Hematopoietic multipotent progenitor cell treated with erythropoietin and hydrocortisone succinate and interleukin-3 and kit ligand, for 17 days (in vitro differentiated cells): ENCODE data around the gene GOLGA2.

Experiments used
- DNase-seq: peaks from one replicate; pipeline ENCODE4 v3.0.0-alpha.2; 2015; ENCODE audit warnings: low spot score

Gene GOLGA2

GRCh38 chr9:128257086-128257825 is 18.6 kb downstream of the GOLGA2 start:
- DNase-seq: no peak

DNA sequence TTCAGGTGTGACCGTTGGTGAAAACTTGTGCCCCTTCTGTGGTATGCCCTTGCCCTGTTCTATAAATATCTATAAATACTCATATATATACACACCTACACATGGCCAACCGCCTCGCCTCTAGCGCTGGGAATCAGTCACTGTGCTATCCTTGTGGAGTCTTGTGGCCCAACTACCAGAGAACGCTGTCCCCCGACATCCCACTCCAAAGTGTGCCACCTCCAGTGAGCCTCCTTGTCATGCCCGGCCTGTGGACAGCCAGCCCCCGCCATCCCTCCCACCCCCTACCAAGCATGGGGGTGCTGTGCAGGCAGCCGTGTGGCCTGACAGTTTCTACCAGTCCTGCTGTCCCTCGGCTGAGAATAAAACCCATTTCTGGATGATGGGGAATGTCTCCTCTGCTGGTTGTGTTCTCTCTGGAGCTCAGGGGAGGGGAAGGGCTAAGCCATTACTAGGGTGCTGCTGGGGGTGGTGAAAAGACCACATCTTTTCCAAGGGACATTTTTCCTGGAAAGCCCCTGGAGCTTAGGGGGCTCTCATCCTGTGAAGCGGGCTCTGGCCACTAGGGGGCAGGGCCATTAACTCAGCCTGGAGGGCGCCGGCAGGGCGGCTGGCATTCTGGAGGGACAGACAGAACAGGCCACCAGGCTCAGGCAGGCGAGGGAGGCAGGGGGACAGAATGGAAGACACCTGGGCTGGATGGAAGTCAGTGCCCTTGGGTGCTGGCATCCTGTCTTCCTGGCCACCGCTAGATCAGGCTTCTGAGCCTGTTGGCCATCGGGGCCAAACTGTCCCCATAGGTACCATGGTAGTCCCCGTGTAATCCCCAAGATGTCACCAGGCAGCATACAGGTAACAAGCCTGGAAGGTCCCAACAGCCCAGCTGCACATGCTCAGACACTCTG is 20.7 kb downstream of the GOLGA2 start:
- peak; percentile 68 for DNase-seq

DNA sequence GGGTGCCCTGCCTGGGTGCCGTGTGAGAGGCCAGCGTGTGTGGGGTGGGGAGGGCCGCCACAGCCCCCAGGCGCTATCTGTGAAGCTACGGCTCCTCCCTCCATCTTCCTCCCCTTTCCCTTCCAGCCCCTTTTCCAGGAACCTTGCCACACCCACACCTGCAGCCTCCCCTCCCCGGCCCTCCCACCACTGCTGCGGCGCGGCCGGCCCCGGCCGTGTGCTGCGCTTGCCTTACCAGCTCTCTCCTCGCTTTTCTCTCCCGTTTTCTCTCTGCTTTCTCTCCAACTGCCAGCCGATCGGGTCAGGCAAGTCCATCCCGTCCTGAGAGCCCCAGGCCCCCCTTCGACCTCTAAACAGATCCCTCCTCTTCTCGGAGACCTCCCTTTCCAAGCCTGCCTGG is 21.4 kb downstream of the GOLGA2 start:
- DNase-seq: no peak

DNA sequence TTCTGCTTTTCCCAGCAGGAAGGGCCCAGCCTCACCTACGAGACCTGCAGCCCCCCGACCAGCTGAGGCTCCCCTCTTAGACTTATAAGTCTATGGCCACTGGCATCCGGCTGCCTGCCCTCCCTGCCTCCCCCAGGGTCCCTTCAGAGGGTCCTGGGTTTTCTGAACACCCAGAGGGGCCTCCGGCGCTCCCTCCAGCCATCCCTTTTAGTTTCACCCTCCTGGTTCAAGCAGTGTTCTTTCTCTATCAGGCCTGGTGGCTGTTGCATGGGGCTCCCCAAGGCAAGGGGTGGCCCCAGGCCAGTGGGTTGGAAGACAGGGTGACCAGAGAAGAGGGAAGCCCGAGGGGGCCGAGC is 21.8 kb downstream of the GOLGA2 start:
- no peak for DNase-seq

DNA sequence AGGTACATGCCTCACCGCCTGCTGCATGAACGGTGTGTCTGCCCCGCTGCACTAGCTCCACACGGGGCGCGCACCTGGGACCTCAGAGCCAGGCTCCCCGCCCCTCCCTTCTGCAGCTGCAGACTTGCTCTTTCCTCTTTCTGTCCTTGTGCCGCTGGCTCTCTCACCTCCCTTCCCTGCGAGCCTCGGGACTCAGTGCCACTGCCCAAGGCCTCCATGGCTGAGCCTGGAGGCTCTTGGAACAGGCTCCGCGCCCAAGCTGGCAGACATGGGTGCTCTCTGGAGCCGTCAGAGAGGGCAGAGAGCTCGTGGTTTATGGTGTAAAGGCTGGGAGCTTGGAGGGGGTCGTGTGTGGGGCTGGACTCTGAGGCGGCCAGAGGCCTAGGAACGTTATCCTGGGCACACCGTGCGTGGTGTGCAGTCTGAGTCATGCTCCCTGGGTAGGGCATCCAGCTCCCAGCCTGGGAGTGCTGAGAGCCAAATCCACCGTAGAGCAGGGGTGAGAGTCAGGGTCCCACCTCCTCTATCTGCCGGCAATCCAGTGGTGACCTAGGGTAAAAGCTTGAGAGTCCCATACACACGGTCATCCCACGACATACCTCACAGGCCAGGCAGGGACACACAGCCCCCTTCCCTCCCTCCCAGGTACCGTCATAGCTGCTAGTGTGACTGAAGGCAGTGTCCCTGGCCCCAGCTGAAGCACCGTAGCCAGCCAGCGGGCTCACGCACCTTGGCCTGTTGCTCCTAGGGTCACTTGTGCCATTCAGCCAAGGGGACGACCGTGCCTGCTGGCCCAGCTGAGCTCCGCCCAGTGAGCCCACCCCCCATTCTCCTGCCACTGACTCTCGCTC is 22.4 kb downstream of the GOLGA2 start:
- DNase-seq: no peak

- no peak for DNase-seq
Measured at GRCh38 chr9:128252317-128253139, 23.3 kb downstream of the GOLGA2 start.

DNA sequence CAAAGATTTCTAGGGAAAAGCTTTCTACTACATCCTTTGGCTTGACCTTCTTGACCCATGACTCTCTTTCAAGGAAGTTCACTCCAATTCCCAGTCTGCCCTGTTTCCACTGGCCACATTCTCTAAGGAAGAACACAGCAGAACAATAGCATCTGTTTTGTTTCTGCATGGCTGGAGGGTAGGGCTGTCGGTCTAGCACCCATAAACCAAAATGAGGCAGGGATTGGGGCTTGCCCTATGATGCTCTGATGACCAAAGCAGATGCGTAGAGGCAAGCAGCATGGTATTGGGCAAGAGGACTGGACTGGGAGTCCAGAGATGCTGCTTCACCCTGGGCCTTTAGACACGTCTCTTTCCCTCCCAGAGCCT is 24.1 kb downstream of the GOLGA2 start:
- DNase-seq: no peak

DNA sequence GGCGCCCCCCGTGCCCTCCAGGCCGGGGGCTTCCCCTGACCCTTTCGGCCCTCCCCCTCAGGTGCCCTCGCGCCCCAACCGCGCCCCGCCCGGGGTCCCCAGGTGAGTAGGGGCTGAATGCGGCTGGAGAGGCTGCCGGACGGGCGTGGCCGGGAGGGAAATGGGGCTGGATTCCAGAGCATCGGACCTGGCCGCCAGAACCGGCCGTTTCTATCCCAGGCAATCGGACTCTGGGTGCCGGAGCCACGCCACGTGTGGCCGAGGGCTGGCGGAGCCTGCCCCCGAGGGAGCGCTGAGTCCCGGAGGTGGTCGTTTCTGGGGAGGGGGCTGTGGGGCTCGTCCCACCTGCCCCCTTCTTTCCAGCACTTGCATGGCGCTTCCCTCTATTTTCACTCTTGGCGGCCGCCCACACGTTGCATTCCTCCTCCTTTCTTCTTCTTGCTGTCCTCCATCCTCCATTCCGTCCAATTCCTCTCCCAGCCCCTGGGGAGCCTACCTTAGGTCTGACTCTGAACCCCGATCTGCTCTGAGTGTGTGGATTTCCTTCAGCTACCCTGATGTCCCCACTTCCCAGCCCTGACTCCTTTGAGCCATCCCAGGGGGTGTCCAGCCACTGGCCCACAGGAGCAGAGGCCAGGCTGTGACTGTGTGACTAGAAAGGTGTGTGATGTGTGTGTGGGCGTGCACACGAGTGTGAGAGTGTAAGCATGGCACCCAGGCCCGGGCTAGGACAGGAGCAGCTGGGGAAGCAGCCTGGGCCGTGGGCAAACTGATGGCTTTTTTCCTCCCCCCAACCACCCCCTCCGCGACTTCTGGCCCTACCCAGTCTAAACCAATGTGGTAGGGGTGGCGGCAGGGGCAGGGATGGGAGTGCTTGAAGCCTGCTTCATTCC is 24.7 kb downstream of the GOLGA2 start:
- no peak for DNase-seq

DNA sequence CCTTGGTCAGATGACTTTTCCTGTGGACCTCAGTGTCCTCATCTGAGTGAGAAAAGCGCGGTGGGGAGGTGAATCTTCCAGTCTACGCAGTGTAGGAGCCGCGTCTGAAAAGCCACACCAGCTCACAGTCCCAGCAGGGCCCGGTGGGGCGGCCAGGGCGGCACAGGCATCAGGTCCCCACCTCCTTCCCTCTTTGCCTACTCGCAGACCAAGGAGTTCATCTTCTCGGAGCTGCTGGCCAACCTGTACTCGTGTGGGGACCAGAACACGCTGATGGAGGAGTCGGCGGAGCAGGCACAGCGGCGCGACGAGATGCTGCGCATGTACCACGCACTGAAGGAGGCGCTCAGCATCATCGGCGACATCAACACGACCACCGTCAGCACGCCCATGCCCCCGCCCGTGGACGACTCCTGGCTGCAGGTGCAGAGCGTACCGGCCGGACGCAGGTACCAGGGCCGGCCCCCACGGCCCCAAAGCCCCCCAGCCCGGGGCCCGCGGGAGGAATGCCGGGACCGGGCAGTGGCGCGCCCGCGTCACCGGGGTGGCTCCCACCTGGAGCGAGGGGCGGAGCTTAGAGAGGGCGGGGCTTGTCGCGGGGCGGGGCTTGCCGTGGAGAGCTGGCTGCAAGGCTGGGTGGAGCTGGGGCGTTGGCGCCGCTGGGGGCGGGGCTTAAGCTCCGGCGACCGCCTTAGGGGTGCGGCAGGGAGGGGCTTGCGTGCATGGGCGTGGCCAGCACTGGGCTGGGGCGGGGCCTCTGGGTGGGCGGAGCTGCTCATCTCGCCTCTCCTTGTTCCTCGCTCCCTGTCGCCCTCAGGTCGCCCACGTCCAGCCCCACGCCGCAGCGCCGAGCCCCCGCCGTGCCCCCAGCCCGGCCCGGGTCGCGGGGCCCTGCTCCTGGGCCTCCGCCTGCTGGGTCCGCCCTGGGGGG is 25.6 kb downstream of the GOLGA2 start:
- DNase-seq: peak; percentile 94

DNA sequence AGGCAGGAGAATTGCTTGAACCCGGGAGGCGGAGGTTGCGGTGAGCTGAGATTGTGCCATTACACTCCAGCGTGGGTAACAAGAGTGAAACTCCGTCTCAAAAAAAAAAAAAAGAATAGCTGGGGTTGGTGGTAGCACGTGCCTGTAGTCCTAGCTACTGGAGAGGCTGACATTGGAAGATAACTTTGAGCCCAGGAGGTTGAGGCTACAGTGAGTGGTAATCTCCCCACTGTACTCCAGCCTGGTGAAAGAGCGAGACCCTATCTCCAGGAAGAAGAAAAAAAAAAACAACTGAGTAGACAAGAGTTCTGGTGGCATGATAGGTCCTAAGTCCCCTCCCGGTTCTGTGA is 26.3 kb downstream of the GOLGA2 start:
- no peak for DNase-seq

DNA sequence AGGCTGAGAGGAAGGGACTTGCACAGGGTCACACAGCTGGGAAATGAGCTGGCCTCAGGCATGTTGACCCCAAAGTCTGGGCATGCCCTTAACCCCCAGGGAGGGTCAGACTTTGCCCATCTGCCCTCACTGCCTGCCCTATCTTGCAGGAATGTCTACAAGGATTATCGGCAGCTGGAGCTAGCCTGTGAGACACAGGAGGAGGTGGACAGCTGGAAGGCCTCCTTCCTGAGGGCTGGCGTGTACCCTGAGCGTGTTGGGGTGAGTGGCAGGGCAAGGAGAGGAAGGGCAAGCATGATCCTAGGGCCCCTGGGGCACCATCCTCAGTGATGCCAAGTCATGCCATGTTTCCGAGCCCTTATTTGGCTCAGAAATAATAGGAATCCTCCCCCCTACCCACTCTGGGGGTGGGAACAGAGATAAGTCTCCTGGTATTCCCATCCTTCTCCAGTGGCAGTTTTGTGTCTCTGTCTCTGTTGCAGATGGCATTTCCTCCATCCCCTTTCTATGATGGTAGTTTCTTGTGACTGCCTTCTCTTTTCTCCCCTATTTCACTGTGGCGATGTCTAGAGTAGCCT is 28.5 kb downstream of the GOLGA2 start:
- DNase-seq: no peak

DNA sequence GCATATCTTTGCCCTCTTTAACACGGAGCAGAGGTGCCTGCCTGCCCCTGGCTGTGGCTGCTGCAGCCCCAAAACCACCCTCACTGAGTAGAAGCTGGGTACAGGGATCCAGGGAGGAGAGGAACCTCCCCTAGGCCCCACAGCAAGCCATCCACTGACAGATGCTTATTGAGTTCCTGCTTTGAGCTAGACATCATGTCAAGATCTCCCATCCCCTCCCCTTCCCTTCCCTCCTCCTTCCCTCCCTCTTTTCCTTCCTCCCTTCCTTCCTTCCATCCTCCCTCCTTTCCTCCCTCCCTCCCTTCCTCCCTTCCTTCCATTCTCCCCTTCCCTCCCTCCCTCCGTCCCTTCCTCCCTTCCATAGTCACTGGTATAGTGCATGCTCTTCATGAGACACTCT is 29.3 kb downstream of the GOLGA2 start:
- no peak for DNase-seq

- no peak for DNase-seq
Measured at GRCh38 chr9:128245421-128246151, 30.2 kb downstream of the GOLGA2 start.

- DNase-seq: no peak
Measured at GRCh38 chr9:128244837-128245231, 31.0 kb downstream of the GOLGA2 start.

DNA sequence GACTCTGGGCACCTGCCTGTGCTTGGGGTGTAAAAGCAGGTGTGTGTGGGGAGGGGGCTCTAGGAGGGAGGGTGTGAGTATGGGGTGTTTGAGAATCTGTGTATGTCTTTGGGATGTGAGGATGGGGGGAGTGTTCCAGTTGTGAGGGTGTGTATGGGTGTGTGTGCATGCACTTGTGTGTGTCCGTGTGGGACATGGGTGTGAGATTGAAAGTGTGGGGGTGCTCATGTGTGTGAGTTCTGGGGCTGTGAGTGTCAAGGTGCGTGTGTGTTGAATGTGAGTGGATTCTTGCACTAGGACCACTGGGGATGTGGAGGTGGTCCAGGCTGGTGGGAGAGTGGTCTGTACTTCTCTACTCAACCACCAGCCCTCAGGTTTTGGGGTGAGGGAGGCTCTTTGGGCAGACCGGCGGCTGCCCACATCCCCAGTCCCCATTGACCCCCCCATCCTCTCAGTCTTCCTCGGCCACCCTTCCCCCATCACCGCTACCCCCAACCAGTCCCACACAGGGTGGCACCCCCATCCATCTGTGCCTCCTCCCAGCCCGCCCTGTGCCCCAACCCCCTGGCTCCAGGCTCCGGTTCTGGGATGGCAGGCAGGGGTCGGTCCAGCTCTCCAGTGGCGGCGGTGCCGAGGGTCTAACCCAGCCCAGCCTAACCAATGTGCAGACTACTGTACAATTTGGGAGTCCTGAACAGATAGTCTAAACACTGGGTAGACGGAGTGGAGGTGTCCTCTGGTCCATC is 31.5 kb downstream of the GOLGA2 start:
- DNase-seq: no peak

- DNase-seq: no peak
Measured at GRCh38 chr9:128243215-128244018, 32.4 kb downstream of the GOLGA2 start.

DNA sequence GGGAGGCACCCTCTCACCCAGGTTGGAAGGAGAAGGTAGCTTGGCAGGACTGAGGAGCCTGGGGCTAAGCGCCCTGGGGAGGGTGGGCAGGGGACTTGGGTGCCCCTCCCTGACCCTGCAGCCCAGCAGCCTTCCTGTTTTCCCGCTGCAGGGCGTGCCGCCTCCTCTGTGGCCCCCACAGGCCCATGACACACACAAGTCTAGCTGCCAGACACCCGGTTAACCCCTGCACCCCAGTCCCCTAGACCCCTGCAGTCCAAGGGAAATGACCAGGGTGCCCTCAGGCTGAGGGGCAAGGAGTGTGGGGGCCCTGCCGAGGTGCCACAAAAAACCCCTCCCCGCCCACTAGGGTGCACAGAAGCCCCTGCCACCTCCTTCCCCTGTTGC is 33.0 kb downstream of the GOLGA2 start:
- no peak for DNase-seq
